HG03457 (cell line): ENCODE results near the gene SLC13A2.

Source experiments
- ATAC-seq: cut with Tn5 transposase; IDR thresholded peaks from one replicate; pipeline ENCODE4 v1.9.1; 2021; ENCODE audit warnings: moderate number of reproducible peaks; ENCODE audit not compliant: unreplicated experiment

SLC13A2 gene

GRCh38 chr17:28491860-28492259 lies 18.4 kb downstream of the SLC13A2 start:
- no peak for ATAC-seq

DNA sequence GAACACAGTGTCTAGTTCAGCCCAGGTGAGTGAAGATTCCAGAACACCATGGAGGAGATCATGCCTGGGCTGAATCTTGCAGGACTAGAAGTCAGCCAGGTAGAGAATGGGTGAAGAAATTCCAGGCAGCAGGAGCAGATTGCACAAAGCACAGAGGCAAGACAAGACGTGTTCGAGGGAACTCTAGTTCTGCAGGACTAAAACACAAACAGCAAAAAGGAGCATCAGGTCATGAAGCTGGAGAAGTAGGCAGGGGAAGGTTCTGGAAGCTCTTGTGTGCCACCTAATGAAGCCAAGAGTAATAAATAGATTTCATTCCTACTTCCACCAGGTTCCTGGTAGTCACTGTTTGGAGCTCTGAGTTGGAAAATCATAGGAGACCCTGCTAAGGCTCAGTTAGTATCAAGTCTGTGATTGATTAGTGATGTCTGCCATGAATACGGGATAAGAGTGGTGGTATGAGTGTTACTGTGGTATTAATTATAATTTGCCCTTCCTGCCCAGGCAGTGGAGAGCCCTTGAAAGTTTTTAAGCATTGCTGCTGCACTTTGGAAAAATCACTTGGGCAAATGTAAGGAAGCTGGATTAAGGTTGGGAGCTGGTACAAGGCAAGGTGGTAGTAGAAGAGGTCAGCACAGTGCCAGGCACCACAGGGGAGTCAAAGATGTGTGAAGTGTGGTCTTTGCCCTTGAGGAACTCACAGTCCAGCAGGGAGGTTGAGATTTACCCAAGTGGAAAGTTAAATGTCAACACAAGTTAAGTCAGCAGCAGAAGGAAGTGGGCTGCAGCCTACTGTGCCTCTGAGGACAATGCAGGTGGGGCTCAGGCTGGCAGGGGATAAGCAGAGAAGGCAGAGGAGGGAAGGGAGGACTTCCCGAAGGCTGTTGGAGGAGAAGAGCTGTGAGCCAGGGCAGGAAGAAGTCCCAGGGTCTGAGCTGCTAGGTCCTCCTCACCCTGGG lies 19.2 kb downstream of the SLC13A2 start:
- no peak for ATAC-seq

DNA sequence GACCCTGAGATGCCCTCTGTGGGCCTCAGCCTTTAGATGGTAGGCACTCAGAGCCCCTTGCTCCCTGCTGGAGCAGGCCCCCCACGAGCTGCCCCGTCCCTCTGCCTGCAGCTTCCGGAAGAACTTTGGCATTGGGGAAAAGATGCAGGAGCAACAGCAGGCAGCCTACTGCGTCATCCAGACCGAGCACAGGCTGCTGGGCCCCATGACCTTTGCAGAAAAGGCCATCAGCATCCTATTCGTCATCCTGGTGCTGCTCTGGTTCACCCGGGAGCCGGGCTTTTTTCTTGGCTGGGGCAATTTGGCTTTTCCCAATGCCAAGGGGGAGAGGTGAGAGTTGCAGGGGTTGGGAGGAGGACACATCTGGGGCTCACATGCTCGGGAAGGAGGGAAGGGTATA lies 20.0 kb downstream of the SLC13A2 start:
- ATAC-seq, result no peak

GRCh38 chr17:28494445-28495188 lies 21.2 kb downstream of the SLC13A2 start:
- no peak for ATAC-seq

GRCh38 chr17:28495635-28496034 lies 22.2 kb downstream of the SLC13A2 start:
- ATAC-seq, result no peak

DNA sequence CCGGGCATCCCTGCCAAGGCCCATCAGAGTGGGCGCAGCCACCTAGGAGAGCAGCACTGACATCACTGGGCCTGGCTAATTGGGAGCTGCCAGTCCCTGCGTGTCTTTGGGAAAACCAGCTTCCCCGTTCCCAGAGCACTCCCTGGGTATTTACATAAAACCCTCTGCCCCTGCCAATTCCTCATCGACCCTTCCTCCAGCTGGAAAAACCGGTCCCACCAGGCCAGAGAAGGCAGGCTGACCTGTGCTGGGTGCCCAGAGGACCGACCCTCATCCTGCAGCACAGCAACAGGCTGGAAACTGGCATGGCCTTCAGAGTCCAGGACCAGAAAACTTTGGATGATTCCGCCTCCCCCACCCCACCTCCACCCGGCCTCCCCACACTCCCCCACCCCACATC lies 24.5 kb downstream of the SLC13A2 start:
- no peak for ATAC-seq

DNA sequence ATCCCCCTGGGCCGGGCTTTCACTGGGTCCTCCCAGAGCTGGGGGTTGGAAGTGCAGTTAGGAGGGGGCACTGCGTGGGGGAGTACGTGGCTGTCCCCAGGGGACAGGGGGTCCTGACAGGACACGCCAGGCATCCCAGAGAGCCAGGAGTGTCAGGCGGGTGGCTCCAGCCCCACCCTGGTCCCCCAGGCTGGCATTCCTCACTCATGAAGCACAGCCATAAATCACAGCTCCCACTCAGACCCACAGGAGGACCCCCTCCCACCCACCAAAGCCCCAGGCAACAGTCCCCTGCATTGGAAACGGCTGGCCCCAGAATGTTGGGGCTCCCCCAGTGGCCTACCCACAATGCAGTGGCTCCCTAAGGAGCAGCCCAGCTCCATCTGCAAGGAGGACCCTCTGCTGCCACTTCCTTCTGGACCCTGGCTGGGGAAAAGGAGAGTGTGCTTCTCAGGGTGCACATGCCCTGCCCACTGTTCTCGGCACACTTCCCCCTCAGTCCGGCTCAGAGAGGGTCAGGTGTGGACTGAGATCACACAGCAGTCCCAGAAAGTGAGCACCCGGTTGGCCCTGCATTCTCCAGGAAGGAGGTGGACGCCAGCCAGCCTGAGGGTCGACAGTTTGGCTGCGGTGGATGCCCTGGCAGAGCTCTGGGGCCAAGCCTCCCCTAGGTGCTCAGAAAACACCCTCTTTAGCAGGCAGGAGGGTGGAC lies 25.4 kb downstream of the SLC13A2 start:
- ATAC-seq, result no peak

GRCh38 chr17:28499364-28499664 lies 25.9 kb downstream of the SLC13A2 start:
- no peak for ATAC-seq

DNA sequence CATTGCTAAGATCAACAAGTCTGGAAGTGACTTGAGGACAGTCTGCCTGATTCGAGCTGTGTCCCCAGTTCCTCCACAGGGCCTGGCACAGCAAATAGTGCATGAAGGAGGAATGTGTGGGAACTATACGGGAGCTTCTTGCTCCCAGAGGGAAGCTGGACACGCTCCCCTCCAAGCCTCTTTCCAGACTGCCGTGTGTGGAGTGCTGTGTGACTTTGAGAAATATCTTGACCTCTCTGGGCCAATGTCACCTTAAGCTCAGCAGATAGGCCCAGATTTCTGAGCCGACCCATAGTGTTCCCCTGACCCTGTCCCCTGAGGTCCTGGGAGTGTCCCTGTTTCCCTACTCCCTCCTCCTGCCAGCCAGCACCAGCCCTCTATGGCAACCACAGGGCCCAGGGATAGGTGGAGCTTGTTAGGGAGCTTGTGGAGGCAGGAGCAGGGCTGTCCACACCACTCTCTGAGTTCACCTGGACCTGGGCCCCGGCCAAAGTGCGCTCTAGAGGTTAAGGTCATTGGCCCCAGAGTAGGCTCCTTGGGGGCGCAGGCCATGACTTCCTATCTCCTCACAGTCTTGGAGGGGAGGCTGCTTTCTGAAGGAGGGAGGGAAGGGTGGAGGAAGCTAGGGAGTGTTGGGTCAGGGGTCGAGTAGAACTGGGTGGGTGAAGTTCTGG lies 26.4 kb downstream of the SLC13A2 start:
- no peak for ATAC-seq

- ATAC-seq, result no peak
These were observed 27.4 kb downstream of the SLC13A2 start for GRCh38 chr17:28500712-28501379.

DNA sequence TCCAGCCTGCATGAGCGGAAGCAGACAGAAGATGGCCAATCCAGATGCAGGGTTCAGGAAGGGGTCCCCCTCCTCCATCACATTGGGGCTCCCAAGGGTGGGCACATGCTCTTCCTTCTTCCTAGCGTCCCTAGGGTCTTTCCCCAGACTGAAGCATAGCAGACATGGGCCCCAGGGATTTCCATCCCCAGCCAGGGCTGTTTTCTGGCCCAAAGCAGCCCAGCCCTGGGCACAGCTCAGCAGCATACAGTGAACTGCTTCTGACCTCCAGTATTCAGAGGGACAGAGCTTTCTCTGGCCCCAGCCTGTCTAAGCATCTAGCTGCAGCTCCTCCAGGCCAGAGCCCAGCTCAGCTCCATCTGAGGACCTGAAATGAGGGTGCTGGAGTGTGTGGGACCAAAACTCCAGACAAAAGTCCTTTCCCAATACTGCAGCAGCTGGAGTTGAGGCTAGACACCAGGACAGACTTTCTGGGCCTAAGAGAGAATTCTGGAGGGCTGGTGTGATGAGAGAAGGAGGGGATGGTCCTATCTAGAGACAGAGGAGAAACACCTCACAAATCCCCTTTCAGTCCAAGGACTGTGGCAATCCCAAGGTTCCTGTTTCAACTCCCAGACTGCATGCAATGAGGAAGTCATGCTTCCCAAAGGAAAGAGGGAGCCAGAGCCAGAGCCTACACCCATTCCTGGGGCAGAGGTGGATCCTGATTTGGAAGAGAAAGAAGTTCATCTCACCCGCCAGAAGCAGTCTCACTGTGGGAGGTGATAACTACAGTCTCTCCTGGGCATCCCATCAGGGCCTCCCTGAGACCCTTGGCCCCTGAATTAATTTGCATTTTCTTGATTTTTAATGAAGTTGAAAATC lies 28.2 kb downstream of the SLC13A2 start:
- ATAC-seq, result no peak

DNA sequence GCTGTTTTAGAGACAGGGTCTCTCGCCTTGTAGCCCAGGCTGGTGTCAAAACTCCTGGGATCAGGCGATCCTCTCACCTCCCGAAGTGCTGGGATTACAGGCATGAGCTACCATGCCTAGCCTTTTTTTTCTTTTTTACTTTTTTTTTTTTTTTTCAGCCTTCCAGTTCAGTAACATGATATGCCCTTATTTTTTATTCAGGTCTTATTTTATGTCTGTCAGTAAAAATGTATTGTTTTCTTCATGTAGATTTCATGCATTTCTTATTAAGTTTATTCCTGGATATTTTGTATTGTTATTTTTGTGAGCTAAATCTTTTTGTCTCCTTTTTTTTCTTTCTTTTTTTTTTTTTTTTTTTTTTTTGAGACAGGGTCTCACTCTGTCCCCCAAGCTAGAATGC lies 30.0 kb downstream of the SLC13A2 start:
- ATAC-seq, result no peak

DNA sequence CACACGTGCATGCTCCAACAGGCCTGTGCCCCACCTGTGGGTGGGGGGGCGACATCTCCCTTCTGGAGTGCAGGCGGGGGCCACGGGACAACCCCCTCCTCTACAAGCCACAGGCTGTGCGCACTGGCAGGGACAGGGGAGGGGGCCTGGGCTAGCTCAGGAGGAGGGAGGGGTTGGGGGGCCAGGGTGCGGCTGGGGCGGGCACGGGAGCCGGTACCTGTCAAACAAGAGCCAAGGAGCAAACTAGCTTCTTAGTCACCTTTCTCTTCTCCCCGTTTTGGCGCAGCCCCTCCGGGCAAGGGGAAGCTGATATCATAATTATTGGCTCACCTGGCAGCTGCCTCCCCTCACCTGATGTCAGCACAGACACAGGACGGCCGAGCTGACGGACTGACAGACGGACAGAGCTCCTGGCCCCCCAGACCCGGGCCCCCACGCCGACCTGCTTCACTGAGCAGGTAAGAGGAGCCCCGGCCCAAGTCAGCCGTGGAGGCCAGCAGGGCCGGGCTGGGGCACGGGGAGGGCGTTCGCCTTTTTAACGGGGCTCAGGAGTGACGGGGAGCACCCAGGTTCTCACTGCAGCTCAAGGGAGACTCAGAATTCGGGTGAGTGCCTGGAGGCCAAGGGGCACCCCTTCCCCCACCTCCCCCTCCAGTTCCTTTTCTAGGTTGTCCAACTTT lies 32.7 kb downstream of the SLC13A2 start, which contains the start of gene FOXN1:
Gene FOXN1, plus strand, starts transcription at position 363 of the 680 bp plus-strand sequence. CDS start 17,622 bp downstream, outside the sequence.
- ATAC-seq, result no peak

- ATAC-seq, result no peak
These were observed 33.5 kb downstream of the SLC13A2 start for GRCh38 chr17:28506763-28507487.

DNA sequence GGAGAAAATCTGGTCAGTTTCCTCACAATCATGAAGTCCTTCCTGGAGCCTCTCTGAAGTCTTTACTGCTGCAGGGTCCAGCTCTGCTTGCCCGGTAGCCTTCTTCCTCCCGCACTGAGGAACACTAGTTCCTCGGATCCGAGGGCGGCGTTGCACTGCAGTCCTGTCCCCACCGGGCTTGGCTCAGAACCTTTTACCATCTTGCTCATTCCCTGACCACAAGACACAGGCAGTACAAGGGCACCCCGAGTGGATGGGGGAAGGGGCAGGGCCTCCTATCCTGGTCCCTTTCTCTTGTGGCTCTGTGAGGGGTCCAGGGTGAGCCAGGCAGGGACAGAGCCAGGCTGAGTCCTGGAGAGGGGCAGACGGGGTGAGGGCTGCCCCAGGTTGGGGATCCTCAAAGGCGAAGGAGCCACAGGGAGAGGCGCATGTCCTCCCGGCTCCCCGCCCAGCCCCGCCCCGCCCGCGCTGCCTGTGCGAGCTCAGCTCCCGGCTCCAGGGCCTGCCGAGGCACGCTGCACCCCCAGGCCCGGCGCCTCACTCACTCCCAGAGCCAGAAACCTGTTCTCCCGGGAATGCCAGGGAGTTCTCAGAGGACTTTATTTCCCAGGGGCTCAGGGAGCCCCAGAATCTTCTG lies 34.2 kb downstream of the SLC13A2 start:
- ATAC-seq, result no peak

DNA sequence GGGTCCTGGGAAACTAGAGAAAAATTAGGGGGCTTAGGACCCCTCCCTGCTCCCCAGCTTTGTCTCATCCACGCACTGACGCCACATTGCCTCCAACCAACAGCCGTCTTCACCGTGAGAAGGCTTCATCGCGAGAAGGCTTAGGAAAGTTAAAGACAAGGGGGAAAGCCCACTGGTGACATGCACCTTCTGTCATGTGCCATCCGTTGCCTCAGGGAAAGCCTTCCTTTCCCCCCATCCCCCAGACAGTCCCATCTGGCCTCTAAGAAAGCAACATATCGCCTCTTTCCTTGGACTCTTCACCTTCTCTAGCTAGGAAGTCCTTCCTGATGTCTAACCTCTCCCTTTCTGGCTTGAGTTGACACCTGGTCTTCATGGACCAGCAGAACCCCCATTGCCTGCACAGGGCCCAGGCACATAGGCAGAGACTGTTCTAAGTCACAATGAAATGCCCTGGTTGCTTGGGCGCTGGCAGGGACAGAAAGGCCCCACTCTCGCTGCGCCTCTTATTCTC lies 34.8 kb downstream of the SLC13A2 start:
- no peak for ATAC-seq

DNA sequence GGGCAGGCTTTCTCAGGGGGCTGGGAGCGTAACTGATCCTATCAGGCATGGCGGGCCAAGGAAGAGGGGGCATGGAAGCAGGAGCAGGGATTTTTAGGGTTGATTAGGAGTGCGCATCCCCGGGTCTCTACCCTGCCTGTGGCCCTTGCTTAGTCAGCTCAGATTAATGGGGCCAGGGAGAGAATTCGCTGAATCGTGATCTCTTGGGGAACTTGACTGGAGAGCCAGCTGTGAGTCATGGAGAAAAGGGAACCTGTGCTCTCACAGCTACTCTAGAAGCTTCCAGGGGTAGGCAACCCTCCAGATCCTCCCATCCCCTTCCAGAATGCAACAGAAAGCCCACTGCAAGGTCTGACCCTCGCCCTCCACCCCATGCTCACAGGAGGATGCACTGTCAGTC lies 36.3 kb downstream of the SLC13A2 start:
- no peak for ATAC-seq
